ENCODE results near the gene C1QC. TPM values are rescaled to one million over a fixed set of nuclear protein-coding genes. Genes with fewer than 3 reads are reported as not detected.
A peak's percentile ranks its signal among the peaks of the same experiment; 100 is the strongest.
"Not testable (repeated sequence)": the region's sequence is repeated elsewhere in the genome, so short reads cannot be mapped to it uniquely, and the experiment has no call there.

The C1QC gene
- total and polyA plus RNA-seq, 3 donors from 2014 or later: 8.6 to 108 (median 36.8) TPM

GRCh38 chr1:22673486-22674409 lies 30.3 kb downstream of the C1QC start:
- intact Hi-C loops (cut with DNase I; ENCODE audit: low total_unique reads): no loop called here
- peak; percentile 77 for DNase-seq

GRCh38 chr1:22674410-22674749 lies 30.9 kb downstream of the C1QC start:
- Histone ChIP-seq H3K36me3 (ENCODE audit: low read depth, missing control alignments) (no peaks in the 10 kb centered on the region), H3K9me3 (no peaks in the 10 kb centered on the region), H3K4me1 (no peaks in the 10 kb centered on the region), H3K27me3 (no peaks in the 10 kb centered on the region), H3K4me3 (no peak overlapping the region), H3K27ac (no peak overlapping the region)
- WGBS, 2 donors: 54 to 66% methylated on average over 1 of the region's 1 CpG
- TF ChIP-seq CTCF (IDR thresholded peaks at IDR 0.05): no peak
- TF ChIP-seq POLR2A (IDR thresholded peaks at IDR 0.05): no peak
- DNase-seq: no peak
- intact Hi-C loops (cut with DNase I; ENCODE audit: low total_unique reads): no loop called here

More at GRCh38 chr1:22673486-22674409, 30.3 kb downstream of the C1QC start:
- Histone ChIP-seq H3K27ac (no peak overlapping the region), H3K4me3 (no peak overlapping the region), H3K9me3 (no peaks in the 10 kb centered on the region), H3K4me1 (no peaks in the 10 kb centered on the region), H3K36me3 (ENCODE audit: low read depth, missing control alignments) (no peaks in the 10 kb centered on the region), H3K27me3 (no peaks in the 10 kb centered on the region)
- TF ChIP-seq POLR2A (IDR thresholded peaks at IDR 0.05): no peak
- TF ChIP-seq CTCF (IDR thresholded peaks at IDR 0.05): peak; percentile 48 to 72 (median 56)
- 37 to 64% methylated on average over 10 to 17 of the region's 17 CpGs for WGBS, 2 donors

DNA sequence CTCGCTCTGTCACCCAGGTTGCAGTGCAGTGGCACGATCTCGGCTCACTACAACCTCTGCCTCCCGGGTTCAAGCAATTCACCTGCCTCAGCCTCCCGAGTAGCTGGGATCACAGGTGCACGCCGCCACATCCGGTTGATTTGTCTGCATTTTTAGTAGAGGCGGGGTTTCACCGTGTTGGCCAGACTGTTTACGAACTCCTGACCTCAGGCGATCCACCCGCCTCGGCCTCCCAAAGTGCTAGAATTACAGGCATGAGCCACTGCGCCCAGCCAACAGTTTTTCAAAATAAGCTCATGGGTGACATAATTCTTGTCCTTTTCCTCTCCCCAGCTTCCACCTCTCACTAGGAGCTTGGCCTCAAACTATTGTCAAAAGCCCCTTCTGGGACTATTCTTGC lies 32.7 kb downstream of the C1QC start:
- peak overlapping the region in 1 of 2 donors; percentile 31 for H3K4me3 ChIP-seq
- 67 to 85% methylated on average over 15 of the region's 15 CpGs for WGBS, 2 donors
- H3K4me1 ChIP-seq; H3K36me3 ChIP-seq (ENCODE audit: low read depth, missing control alignments); intact Hi-C loops (cut with DNase I; ENCODE audit: low total_unique reads); H3K27me3 ChIP-seq; DNase-seq; H3K27ac ChIP-seq; H3K9me3 ChIP-seq: not testable (repeated sequence)

DNA sequence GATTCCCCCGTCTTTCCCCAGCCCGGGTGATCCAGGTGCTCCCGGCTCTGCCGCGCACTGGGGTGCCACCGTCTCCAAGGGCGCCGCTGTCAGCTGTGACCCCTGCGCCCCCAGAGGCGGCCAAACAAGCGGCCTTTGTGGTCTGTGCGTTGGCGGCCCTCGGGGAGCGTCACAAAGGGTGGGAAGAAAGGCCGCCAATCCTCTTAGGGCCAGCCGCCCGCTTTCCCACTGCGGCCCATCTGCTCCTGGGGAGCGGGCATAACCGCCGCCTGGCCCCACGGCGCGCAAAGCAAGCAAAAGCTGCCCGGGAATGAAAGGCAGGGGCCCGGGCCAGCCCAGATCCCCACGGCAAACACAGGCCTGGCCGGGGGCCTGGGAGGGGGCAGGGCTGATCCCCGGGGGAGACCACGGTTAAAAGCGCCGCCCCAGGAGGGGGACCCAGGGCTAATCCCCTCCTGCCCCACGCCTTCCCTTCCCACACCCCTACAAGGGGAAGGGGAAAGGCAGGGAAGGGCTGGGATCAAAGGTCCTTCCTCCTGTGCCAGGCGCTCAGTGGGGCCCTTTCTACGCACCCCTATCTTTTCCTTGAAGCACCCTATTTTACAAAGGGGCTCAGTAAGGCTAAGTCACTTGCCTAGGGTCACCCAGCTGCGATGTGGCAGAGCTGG lies 33.6 kb downstream of the C1QC start:
- H3K4me3 ChIP-seq: peak overlapping the region in 1 of 2 donors; percentile 31
- no peaks in the 10 kb centered on the region for H3K36me3 ChIP-seq (ENCODE audit: low read depth, missing control alignments)
- intact Hi-C loops (cut with DNase I; ENCODE audit: low total_unique reads): no loop called here
- H3K4me1 ChIP-seq: no peaks in the 10 kb centered on the region
- DNase-seq: no peak
- TF ChIP-seq POLR2A (IDR thresholded peaks at IDR 0.05) (no peak), CTCF (IDR thresholded peaks at IDR 0.05) (no peak)
- no peak overlapping the region for H3K27ac ChIP-seq
- no peaks in the 10 kb centered on the region for H3K9me3 ChIP-seq
- 67 to 77% methylated on average over 9 to 37 of the region's 37 CpGs for WGBS, 2 donors
- no peaks in the 10 kb centered on the region for H3K27me3 ChIP-seq

Data from testis (tissue), 3 donors.